ENCODE measurements around the gene NAGLU.
A peak's percentile ranks its signal among the peaks of the same experiment; 100 is the strongest.

The NAGLU gene

DNA sequence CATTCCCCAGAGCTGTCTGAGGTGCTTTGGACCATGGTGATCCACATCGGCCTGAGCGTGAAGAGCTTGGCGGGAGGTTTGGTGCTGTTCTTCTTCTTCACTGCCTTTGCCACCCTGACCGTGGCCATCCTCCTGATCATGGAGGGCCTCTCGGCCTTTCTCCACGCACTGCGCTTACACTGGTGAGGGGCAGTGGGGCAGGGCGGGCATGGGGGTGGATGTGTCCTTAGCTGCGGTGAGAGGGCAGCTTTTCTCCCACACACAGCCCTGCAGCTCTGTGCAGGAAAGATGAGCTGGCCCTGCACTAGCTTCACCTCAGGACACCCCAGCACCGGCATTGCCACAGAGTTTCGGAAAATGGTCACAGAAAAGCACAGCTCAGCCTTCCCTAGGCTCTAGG is 21.8 kb upstream of the NAGLU start:
- in situ Hi-C loops (cut with HindIII; ENCODE audit: low pct_unique_long_range_greater_than_20kb, low sequenced_read_pairs): no loop called here
- DNase-seq (ENCODE audit: low read depth in 1 of 2, low spot score in 1 of 2): no peak
- TF ChIP-seq JUND (IDR thresholded peaks at IDR 0.05; ENCODE audit: low read depth): no peak

DNA sequence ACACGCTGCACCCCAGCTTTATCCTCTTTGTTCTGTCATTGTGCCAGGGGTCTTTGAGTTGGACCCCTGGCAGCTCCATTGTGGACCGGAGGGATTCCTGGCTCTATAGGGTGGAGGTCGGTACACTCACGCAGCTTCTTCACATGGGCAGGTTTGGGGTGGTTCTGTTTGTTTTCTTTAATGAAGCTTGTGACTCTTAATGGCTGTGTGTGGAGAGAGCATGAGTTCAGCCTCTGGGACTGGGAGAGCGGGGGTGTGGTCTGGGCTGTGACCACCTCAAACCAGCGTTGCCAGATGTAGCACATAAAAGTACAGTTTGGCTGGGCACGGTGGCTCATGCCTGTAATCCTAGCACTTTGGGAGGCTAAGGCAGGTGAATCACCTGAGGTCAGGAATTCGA is 21.2 kb upstream of the NAGLU start:
- TF ChIP-seq JUND (IDR thresholded peaks at IDR 0.05; ENCODE audit: low read depth): no peak
- DNase-seq (ENCODE audit: low read depth in 1 of 2, low spot score in 1 of 2): no peak
- in situ Hi-C loops (cut with HindIII; ENCODE audit: low pct_unique_long_range_greater_than_20kb, low sequenced_read_pairs): no loop called here

GRCh38 chr17:42517516-42517915 is 18.5 kb upstream of the NAGLU start:
- TF ChIP-seq JUND (IDR thresholded peaks at IDR 0.05; ENCODE audit: low read depth): no peak
- in situ Hi-C loops (cut with HindIII; ENCODE audit: low pct_unique_long_range_greater_than_20kb, low sequenced_read_pairs): no loop called here

GRCh38 chr17:42518046-42518754 is 17.8 kb upstream of the NAGLU start:
- peak in 1 of 2 experiments; percentile 52 for DNase-seq (ENCODE audit: low read depth in 1 of 2, low spot score in 1 of 2)
- TF ChIP-seq JUND (IDR thresholded peaks at IDR 0.05; ENCODE audit: low read depth): no peak
- in situ Hi-C loops (cut with HindIII; ENCODE audit: low pct_unique_long_range_greater_than_20kb, low sequenced_read_pairs): no loop called here

More at GRCh38 chr17:42517516-42517915, 18.5 kb upstream of the NAGLU start:
- DNase-seq (ENCODE audit: low read depth in 1 of 2, low spot score in 1 of 2): peak; percentile 86 to 89

DNA sequence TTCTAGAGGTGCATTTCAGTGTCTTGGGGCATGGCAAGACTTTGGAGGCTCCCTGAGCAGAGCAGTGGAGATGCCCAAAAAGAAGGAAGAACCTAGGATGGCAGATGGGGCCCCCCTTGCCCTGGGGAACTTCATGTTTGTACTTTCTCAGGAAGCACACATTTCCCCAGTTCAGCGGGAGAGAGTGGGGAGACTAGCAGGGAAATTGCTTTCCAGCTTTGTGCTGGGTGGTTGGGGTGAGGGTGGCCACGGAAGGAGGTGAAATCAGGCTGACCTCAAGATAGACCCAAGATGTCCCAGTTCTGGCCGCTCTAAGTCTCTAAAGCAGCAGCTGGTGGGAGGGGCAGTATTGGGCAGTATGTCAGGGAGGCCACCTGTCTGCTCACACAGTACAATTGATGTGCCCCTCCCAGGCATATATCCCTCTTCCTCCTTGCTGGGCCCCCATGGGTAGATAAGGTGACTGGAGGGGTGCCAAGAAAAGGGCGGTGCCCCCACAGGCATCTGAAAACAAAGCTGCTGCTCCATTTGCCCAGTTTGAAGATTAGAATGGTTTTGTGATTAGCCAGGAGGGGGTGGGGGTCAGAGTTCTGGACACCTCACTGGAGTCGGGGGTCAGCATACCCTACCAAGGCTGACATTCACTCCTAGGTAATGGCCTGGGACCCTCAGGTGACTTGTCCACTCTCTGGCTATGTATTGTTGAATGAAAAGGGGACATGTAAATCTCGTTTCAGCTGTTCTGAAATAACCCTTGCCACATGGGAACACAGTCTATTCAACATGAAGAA is 17.1 kb upstream of the NAGLU start:
- in situ Hi-C loops (cut with HindIII; ENCODE audit: low pct_unique_long_range_greater_than_20kb, low sequenced_read_pairs): no loop called here
- TF ChIP-seq JUND (IDR thresholded peaks at IDR 0.05; ENCODE audit: low read depth): no peak
- no peak for DNase-seq (ENCODE audit: low read depth in 1 of 2, low spot score in 1 of 2)

DNA sequence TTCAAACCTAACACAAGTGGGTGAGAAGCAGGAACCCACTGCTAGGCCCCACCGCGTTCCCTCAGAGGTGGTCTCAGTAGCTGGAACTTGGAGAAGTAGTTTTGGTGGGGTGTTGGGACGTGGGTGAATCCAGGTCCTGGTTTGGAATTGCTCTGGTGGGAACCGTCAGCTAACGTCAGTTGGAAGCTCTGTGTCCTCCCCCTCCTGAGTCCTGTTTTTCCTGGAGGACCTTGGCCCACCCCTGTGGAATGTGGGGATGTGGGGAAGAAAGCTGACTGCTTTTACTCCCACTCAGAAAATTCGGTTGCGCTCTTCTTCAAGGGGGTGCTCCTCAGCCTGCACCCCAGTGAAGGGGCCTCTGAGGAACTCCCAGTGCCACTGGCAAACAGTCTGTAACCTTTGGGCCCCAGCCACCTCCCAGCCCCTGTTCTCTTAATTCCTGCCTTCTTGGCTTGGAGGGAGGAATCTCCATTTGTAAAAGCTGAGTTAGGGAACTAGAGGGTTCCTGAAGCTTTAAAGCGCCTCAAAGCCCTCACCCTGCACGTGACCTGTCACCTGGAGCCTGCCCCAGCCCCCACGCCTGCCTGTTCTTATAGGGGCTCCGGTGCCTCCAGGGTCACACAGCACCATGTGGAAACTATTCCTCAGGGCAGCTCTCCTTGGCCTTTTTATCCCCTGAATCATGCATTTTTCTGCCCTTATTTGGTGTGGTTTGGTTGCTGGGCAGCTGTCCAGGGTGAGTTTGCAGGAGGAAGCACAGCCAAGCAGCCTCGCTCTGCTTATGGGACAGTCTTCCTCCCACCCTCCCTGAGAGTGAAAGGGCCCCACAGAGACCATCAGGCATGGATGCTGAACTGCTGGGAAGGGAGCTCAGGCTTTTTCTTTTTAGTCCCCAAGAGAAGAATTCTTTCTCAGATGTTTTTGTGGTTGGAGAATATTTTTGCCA is 16.2 kb upstream of the NAGLU start:
- in situ Hi-C loops (cut with HindIII; ENCODE audit: low pct_unique_long_range_greater_than_20kb, low sequenced_read_pairs): no loop called here
- TF ChIP-seq JUND (IDR thresholded peaks at IDR 0.05; ENCODE audit: low read depth): no peak
- DNase-seq (ENCODE audit: low read depth in 1 of 2, low spot score in 1 of 2): peak; percentile 43 to 60

DNA sequence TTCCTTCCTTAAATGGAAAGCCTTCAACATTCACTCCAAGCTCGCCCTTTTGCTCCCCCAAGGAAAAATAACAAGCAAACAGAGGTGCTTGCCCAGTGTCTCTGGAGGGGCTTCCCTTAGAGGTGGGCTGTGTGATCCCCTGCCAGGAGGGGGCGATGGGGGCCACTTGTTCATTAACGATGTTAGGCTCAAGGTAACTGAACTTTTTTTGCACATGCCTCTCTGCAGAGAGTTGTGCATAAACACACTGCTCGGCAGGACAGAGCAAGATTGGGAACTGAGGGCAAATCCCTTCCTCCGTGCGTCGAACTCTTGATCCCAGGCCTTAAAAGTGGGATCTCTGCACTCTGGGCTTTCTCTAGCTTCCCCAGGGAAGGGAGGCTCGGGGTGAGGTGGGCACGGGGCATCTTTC is 15.5 kb upstream of the NAGLU start:
- in situ Hi-C loops (cut with HindIII; ENCODE audit: low pct_unique_long_range_greater_than_20kb, low sequenced_read_pairs): no loop called here
- no peak for TF ChIP-seq JUND (IDR thresholded peaks at IDR 0.05; ENCODE audit: low read depth)
- DNase-seq (ENCODE audit: low read depth in 1 of 2, low spot score in 1 of 2): no peak

DNA sequence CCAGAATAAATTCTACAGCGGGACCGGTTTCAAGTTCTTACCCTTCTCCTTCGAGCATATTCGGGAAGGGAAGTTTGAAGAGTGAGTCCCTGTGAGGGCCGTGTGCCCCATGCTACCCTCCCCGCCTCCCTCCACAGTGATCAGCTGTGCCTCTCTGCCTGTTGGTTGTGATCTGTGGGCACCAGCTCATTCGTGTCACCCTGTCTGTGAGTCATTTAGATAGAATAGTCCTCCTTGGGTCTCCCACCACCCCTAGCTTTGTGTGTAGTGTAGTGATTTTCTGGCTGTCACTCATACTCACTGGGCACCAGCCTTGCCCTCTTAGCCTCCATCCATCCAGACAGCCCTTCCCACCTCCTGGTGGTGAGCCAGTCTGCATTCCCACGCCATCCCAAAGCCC is 15.0 kb upstream of the NAGLU start:
- DNase-seq (ENCODE audit: low read depth in 1 of 2, low spot score in 1 of 2): no peak
- TF ChIP-seq JUND (IDR thresholded peaks at IDR 0.05; ENCODE audit: low read depth): no peak
- in situ Hi-C loops (cut with HindIII; ENCODE audit: low pct_unique_long_range_greater_than_20kb, low sequenced_read_pairs): no loop called here

DNA sequence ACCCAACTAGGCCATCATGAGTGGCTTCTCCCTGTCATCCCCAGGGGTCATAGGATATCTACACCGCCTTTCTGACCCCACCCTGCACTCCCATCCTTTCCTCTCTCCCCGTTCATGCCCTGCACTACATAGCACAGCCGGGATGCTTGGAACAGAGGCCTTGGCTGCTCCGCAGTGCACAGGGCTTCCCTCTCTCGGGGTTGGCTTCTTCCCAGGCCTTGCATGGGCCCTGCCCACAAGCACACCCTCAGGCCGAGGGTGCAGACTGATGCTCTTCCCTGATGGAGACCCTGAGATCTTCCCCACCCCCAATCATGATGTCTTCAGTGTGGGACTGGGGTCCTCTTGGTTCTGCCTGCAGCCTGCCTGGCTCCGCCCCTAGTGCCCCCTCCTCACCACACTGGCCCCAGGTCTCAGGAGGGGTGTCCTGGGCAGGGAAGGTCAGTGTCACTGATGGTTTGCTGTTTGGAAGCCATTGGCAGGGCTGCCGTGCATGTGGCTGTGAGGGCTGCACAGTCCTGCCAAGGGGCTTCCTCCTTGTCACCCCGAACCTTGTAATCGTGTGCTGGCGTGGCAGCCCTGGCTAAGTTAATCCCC is 14.3 kb upstream of the NAGLU start:
- TF ChIP-seq JUND (IDR thresholded peaks at IDR 0.05; ENCODE audit: low read depth): no peak
- in situ Hi-C loops (cut with HindIII; ENCODE audit: low pct_unique_long_range_greater_than_20kb, low sequenced_read_pairs): no loop called here
- no peak for DNase-seq (ENCODE audit: low read depth in 1 of 2, low spot score in 1 of 2)

- DNase-seq (ENCODE audit: low read depth in 1 of 2, low spot score in 1 of 2): no peak
- in situ Hi-C loops (cut with HindIII; ENCODE audit: low pct_unique_long_range_greater_than_20kb, low sequenced_read_pairs): no loop called here
- no peak for TF ChIP-seq JUND (IDR thresholded peaks at IDR 0.05; ENCODE audit: low read depth)
These were observed 13.7 kb upstream of the NAGLU start for GRCh38 chr17:42522263-42522790.

GRCh38 chr17:42522798-42523278 is 13.2 kb upstream of the NAGLU start:
- no peak for DNase-seq (ENCODE audit: low read depth in 1 of 2, low spot score in 1 of 2)
- TF ChIP-seq JUND (IDR thresholded peaks at IDR 0.05; ENCODE audit: low read depth): no peak
- in situ Hi-C loops (cut with HindIII; ENCODE audit: low pct_unique_long_range_greater_than_20kb, low sequenced_read_pairs): no loop called here

GRCh38 chr17:42525221-42525620 is 10.8 kb upstream of the NAGLU start:
- in situ Hi-C loops (cut with HindIII; ENCODE audit: low pct_unique_long_range_greater_than_20kb, low sequenced_read_pairs): no loop called here
- TF ChIP-seq JUND (IDR thresholded peaks at IDR 0.05; ENCODE audit: low read depth): no peak
- no peak for DNase-seq (ENCODE audit: low read depth in 1 of 2, low spot score in 1 of 2)
